Lower leg skin (tissue), 3 donors: Measurements from ENCODE around the gene ZNF532.

Experiments
- CTCF ChIP-seq, 3 donors: fragments of 450-650 bp; IDR thresholded peaks; one replicate each; pipeline ENCODE4 v1.5.1; 2016; ENCODE audit warnings: antibody characterized with exemption in 3 of 3, mild to moderate bottlenecking in 3 of 3, moderate library complexity in 2 of 3
- POLR2A ChIP-seq, 2 donors: fragments of 450-650 bp; IDR thresholded peaks; one replicate each; pipeline ENCODE4 v1.6.1; 2016 to 2017; ENCODE audit warnings: antibody characterized with exemption in 2 of 2, mild to moderate bottlenecking in 1 of 2, moderate library complexity in 1 of 2

- no peak for TF ChIP-seq CTCF (IDR thresholded peaks at IDR 0.05)
- TF ChIP-seq POLR2A (IDR thresholded peaks at IDR 0.05): no peak
These were observed 148.4 kb downstream of the ZNF532 start for GRCh38 chr18:59012815-59013705.
